A549 treated with AZD9567 at 1 μM for 4 hours (cell line): ENCODE results near the gene CDH24. TPM values are rescaled to one million over a fixed set of nuclear protein-coding genes. Genes with fewer than 3 reads are reported as not detected.

Experiments used
- total RNA-seq: library from RNA; stranded (reverse); fragments of 200-300 nt; extraction: Qiagen RNA extraction; gene quantifications from 5 replicates; pipeline ENCODE4 v1.2.3, GENCODE V29; 2022; ENCODE audit not compliant: insufficient read depth

The CDH24 gene
- total RNA-seq: 3.1 to 5.1 TPM (median 5.0 TPM) in 5 replicates

GRCh38 chr14:23056956-23057756 lies at the start of gene CDH24:
CDH24 (minus strand) TSS chr14:23057520; CDS start chr14:23055733, 1,787 bp downstream.

GRCh38 chr14:23104591-23105347 lies 47.4 kb upstream of the CDH24 start, which contains the start of gene CIROP:
CIROP (minus strand) TSS chr14:23104989; CDS start chr14:23104920, 69 bp downstream.

GRCh38 chr14:23095196-23096108 lies 38.1 kb upstream of the CDH24 start, which contains the start of gene C14orf119:
C14orf119 (plus strand) TSS chr14:23095505; CDS start chr14:23097659, 2,154 bp downstream.

GRCh38 chr14:23094666-23095195 lies 37.4 kb upstream of the CDH24 start, which contains the start of gene ACIN1:
ACIN1 (minus strand) TSS chr14:23095136; CDS start chr14:23095112, 24 bp downstream.

GRCh38 chr14:23042162-23042965 lies 15.0 kb downstream of the CDH24 start, which contains the start of gene PSMB11:
PSMB11 (plus strand) TSS chr14:23042212; CDS start chr14:23042226, 14 bp downstream.

GRCh38 chr14:23034498-23035302 lies 22.6 kb downstream of the CDH24 start, which contains the start of gene PSMB5:
PSMB5 (minus strand) TSS chr14:23034900; CDS start chr14:23034881, 19 bp downstream.

GRCh38 chr14:23009939-23010726 lies 47.2 kb downstream of the CDH24 start, which contains the start of gene C14orf93:
C14orf93 (minus strand) TSS chr14:23010143; CDS start chr14:22999023, 11,120 bp downstream.

Other genes with a start within 250 kb of the CDH24 start
- 14.2 to 22.2 TPM (median 16.1 TPM) in 5 replicates for gene SLC7A7, start 242.1 kb downstream of the CDH24 start, total RNA-seq
- 147 to 222 TPM (median 208 TPM) in 5 replicates for gene MRPL52, start 227.6 kb downstream of the CDH24 start, total RNA-seq
- 0.51 to 0.87 TPM (median 0.69 TPM) in 5 replicates for gene MMP14, start 220.9 kb downstream of the CDH24 start, total RNA-seq
- 71.5 to 77.3 TPM (median 74.0 TPM) in 5 replicates for gene LRP10, start 185.8 kb downstream of the CDH24 start, total RNA-seq
- gene REM2, start 174.3 kb downstream of the CDH24 start, total RNA-seq: 0.17 to 0.37 TPM (median 0.29 TPM) in 4 of 5 replicates, not detected in the other
- gene RBM23, start 138.4 kb downstream of the CDH24 start, total RNA-seq: 53.8 to 65.0 TPM (median 56.4 TPM) in 5 replicates
- gene PRMT5, start 128.1 kb downstream of the CDH24 start, total RNA-seq: 97.5 to 108 TPM (median 103 TPM) in 5 replicates
- 32.8 to 41.1 TPM (median 35.9 TPM) in 5 replicates for gene HAUS4, start 100.4 kb downstream of the CDH24 start, total RNA-seq
- gene AJUBA, start 75.0 kb downstream of the CDH24 start, total RNA-seq: 28.6 to 36.0 TPM (median 32.8 TPM) in 5 replicates
- gene C14orf93, start 47.4 kb downstream of the CDH24 start, total RNA-seq: 2.6 to 4.9 TPM (median 3.2 TPM) in 5 replicates
- 245 to 331 TPM (median 307 TPM) in 5 replicates for gene PSMB5, start 22.6 kb downstream of the CDH24 start, total RNA-seq
- not detected in 5 replicates for gene PSMB11, start 15.3 kb downstream of the CDH24 start, total RNA-seq
- 94.3 to 100 TPM (median 97.3 TPM) in 5 replicates for gene ACIN1, start 37.6 kb upstream of the CDH24 start, total RNA-seq
- 82.9 to 104 TPM (median 100 TPM) in 5 replicates for gene C14orf119, start 38.0 kb upstream of the CDH24 start, total RNA-seq
- not detected in 5 replicates for gene CIROP, start 47.5 kb upstream of the CDH24 start, total RNA-seq
- gene CEBPE, start 61.7 kb upstream of the CDH24 start, total RNA-seq: 0.05 TPM in 1 of 5 replicates, not detected in the others
- 1.1 to 1.5 TPM (median 1.2 TPM) in 4 of 5 replicates, not detected in the other for gene SLC7A8, start 126.1 kb upstream of the CDH24 start, total RNA-seq
- gene RNF212B, start 180.4 kb upstream of the CDH24 start, total RNA-seq: not detected in 5 replicates
- gene HOMEZ, start 228.6 kb upstream of the CDH24 start, total RNA-seq: 8.3 to 21.3 TPM (median 9.3 TPM) in 5 replicates
- gene PPP1R3E, start 245.3 kb upstream of the CDH24 start, total RNA-seq: 3.9 to 8.9 TPM (median 4.3 TPM) in 5 replicates
- 13.4 to 19.6 TPM (median 17.9 TPM) in 5 replicates for gene BCL2L2, start 249.3 kb upstream of the CDH24 start, total RNA-seq